SU-DHL-6 (cell line): ENCODE measurements around the gene SCN1A.

ENCODE experiments used
- CTCF ChIP-seq: fragments of 200-600 bp; sonication (generic); IDR thresholded peaks from one replicate; pipeline ENCODE4 v1.5.1; 2017; ENCODE audit warnings: antibody characterized with exemption, mild to moderate bottlenecking, low read length, moderate library complexity; ENCODE audit not compliant: insufficient read depth, poor library complexity, severe bottlenecking
- EZH2phosphoT487 ChIP-seq: fragments of 200-600 bp; sonication (generic), shearing (Covaris generic); conservative IDR thresholded peaks from 2 replicates; pipeline ENCODE4 v1.6.1; 2018; ENCODE audit warnings: mild to moderate bottlenecking, antibody characterized with exemption, low read length, moderate library complexity, mixed read lengths

GRCh38 chr2:166115589-166115988 is 12.2 kb downstream of the SCN1A start:
- TF ChIP-seq CTCF (no peak), EZH2phosphoT487 (no peak)
